Testis (tissue), 2 donors: ENCODE data around the gene ABCC3.

ENCODE experiments used
- CTCF ChIP-seq, 3 experiments: fragments of 450-650 bp in 2 of 3; fragments of 200-600 bp in 1 of 3; sonication (generic) in 1 of 3; IDR thresholded peaks; one replicate each; pipeline ENCODE4 v1.5.1; 2016 to 2019; ENCODE audit warnings: antibody characterized with exemption in 3 of 3, mild to moderate bottlenecking in 2 of 3, moderate library complexity in 1 of 3
- POLR2A ChIP-seq: fragments of 450-650 bp; IDR thresholded peaks from one replicate; pipeline ENCODE4 v1.6.1; 2017; ENCODE audit warnings: antibody characterized with exemption, mild to moderate bottlenecking, moderate library complexity

- TF ChIP-seq CTCF (IDR thresholded peaks at IDR 0.05) (no peak), POLR2A (no peak)
Measured at GRCh38 chr17:50682938-50683337, 48.3 kb downstream of the ABCC3 start.
